Measurements from ENCODE around the gene PLPP1.

PLPP1 gene

DNA sequence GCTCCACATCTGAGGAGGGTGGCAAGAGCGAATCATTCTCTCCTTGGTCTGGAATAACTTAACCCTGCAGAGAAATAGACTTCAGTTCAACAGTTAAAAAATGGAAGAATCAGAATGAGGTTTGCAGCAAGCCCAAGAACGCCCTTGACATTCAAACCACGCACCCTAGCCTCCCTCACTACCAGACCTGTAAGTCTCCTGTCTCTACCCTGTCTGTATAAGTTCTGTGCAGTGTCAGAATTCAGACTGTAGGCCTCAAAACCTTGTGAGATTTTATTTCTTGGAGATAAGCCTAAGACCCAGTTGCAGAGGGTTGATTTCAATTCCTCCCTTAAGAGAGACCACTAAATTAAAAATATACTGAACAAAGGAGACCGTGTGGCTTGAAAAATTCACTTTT lies 35.8 kb upstream of the PLPP1 start:
- Histone ChIP-seq H3K27me3 (ENCODE audit: insufficient read depth, poor library complexity, severe bottlenecking) (no peaks in the 10 kb centered on the region), H3K27ac (replicated peaks) (no peak overlapping the region), H3K4me3 (replicated peaks; ENCODE audit: insufficient read depth, low read length) (no peak overlapping the region)
- no peak for DNase-seq (ENCODE audit: low read depth in 1 of 2, low spot score in 1 of 2)
- TF ChIP-seq, protein P1, sequence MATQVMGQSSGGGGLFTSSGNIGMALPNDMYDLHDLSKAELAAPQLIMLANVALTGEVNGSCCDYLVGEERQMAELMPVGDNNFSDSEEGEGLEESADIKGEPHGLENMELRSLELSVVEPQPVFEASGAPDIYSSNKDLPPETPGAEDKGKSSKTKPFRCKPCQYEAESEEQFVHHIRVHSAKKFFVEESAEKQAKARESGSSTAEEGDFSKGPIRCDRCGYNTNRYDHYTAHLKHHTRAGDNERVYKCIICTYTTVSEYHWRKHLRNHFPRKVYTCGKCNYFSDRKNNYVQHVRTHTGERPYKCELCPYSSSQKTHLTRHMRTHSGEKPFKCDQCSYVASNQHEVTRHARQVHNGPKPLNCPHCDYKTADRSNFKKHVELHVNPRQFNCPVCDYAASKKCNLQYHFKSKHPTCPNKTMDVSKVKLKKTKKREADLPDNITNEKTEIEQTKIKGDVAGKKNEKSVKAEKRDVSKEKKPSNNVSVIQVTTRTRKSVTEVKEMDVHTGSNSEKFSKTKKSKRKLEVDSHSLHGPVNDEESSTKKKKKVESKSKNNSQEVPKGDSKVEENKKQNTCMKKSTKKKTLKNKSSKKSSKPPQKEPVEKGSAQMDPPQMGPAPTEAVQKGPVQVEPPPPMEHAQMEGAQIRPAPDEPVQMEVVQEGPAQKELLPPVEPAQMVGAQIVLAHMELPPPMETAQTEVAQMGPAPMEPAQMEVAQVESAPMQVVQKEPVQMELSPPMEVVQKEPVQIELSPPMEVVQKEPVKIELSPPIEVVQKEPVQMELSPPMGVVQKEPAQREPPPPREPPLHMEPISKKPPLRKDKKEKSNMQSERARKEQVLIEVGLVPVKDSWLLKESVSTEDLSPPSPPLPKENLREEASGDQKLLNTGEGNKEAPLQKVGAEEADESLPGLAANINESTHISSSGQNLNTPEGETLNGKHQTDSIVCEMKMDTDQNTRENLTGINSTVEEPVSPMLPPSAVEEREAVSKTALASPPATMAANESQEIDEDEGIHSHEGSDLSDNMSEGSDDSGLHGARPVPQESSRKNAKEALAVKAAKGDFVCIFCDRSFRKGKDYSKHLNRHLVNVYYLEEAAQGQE (IDR thresholded peaks at IDR 0.05; ENCODE audit: insufficient replicate concordance, low read depth), result no peak
- no peak for TF ChIP-seq SPI1 (IDR thresholded peaks at IDR 0.05; ENCODE audit: borderline replicate concordance, low read depth)
- TF ChIP-seq GABPA (IDR thresholded peaks at IDR 0.05; ENCODE audit: low read depth), result no peak
- no peak for TF ChIP-seq POLR2AphosphoS5 (IDR thresholded peaks at IDR 0.05; ENCODE audit: low read depth)
- TF ChIP-seq, protein P2, sequence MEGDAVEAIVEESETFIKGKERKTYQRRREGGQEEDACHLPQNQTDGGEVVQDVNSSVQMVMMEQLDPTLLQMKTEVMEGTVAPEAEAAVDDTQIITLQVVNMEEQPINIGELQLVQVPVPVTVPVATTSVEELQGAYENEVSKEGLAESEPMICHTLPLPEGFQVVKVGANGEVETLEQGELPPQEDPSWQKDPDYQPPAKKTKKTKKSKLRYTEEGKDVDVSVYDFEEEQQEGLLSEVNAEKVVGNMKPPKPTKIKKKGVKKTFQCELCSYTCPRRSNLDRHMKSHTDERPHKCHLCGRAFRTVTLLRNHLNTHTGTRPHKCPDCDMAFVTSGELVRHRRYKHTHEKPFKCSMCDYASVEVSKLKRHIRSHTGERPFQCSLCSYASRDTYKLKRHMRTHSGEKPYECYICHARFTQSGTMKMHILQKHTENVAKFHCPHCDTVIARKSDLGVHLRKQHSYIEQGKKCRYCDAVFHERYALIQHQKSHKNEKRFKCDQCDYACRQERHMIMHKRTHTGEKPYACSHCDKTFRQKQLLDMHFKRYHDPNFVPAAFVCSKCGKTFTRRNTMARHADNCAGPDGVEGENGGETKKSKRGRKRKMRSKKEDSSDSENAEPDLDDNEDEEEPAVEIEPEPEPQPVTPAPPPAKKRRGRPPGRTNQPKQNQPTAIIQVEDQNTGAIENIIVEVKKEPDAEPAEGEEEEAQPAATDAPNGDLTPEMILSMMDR (IDR thresholded peaks at IDR 0.05; ENCODE audit: insufficient read depth, low read length), result no peak

DNA sequence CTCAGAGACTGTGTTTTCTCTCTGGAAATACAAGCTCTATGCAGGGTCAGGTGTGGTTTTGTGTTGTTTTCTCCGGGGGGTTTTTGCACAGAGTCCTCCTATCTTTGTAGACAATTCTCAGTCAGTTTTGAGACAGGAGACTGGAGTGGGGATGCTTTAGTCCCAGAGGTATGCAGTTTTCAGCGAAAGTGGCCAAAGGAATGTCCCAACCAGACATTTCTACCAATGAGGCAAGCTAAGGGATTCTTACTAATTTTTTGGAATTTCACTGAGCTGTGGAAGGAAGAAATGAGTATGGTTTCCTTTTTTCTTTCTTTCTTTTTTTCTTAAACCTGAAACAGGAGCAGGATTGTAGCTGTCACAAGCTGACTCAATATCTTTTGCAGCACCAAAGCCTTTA lies 35.3 kb upstream of the PLPP1 start:
- Histone ChIP-seq H3K4me3 (replicated peaks; ENCODE audit: insufficient read depth, low read length) (no peak overlapping the region), H3K27me3 (ENCODE audit: insufficient read depth, poor library complexity, severe bottlenecking) (no peaks in the 10 kb centered on the region), H3K27ac (replicated peaks) (no peak overlapping the region)
- no peak for DNase-seq (ENCODE audit: low read depth in 1 of 2, low spot score in 1 of 2)
- TF ChIP-seq, protein P2 (IDR thresholded peaks at IDR 0.05; ENCODE audit: insufficient read depth, low read length), result no peak
- TF ChIP-seq GABPA (IDR thresholded peaks at IDR 0.05; ENCODE audit: low read depth), result no peak
- no peak for TF ChIP-seq SPI1 (IDR thresholded peaks at IDR 0.05; ENCODE audit: borderline replicate concordance, low read depth)
- TF ChIP-seq, protein P1 (IDR thresholded peaks at IDR 0.05; ENCODE audit: insufficient replicate concordance, low read depth), result no peak
- TF ChIP-seq POLR2AphosphoS5 (IDR thresholded peaks at IDR 0.05; ENCODE audit: low read depth), result no peak

DNA sequence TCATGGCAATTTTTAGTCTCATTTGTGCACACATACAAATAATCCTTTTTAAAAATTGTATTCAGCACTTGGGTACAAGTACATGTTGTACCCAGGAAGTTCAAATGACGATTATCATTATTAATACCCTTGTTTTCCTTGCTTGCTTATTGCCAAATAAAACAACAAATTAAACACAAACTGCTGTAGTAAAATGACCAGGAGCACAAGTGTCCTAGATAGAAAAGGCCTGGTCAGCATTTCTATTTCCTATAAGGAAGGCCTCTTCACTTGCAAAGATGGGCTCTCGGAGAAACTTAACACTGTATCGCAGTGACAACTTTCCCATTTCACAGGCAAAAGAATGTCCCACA lies 34.7 kb upstream of the PLPP1 start:
- H3K4me3 ChIP-seq (replicated peaks; ENCODE audit: insufficient read depth, low read length), result no peak overlapping the region
- H3K27me3 ChIP-seq (ENCODE audit: insufficient read depth, poor library complexity, severe bottlenecking), result no peaks in the 10 kb centered on the region
- TF ChIP-seq SPI1 (IDR thresholded peaks at IDR 0.05; ENCODE audit: borderline replicate concordance, low read depth), result no peak
- TF ChIP-seq, protein P2 (IDR thresholded peaks at IDR 0.05; ENCODE audit: insufficient read depth, low read length), result no peak
- no peak for TF ChIP-seq POLR2AphosphoS5 (IDR thresholded peaks at IDR 0.05; ENCODE audit: low read depth)
- no peak for TF ChIP-seq GABPA (IDR thresholded peaks at IDR 0.05; ENCODE audit: low read depth)
- TF ChIP-seq, protein P1 (IDR thresholded peaks at IDR 0.05; ENCODE audit: insufficient replicate concordance, low read depth), result no peak
- H3K27ac ChIP-seq (replicated peaks), result no peak overlapping the region
- DNase-seq (ENCODE audit: low read depth in 1 of 2, low spot score in 1 of 2), result no peak
